ENCODE data around the gene RELT. TPM values are rescaled to one million over a fixed set of nuclear protein-coding genes. Genes with fewer than 3 reads are reported as not detected.

RELT gene
- total RNA-seq, 2 experiments from 2014 or later = 26.6 to 29.6 TPM

- ATAC-seq = no peak
- DNase-seq = no peak
- ChIA-PET POLR2A (no interaction called here), CTCF (interaction anchor here (1.2 to 1.5 kb wide), 3 partner anchors 12 to 52 kb away, joined by 3 to 7 read pairs (median 5); no protein-coding TSS in a partner anchor)
- Mint-ChIP-seq H3K4me3 (no peak overlapping the region), H3K27me3 (no peaks in the 10 kb centered on the region), H3K27ac (no peak overlapping the region), H3K36me3 (ENCODE audit: low read depth) (peaks cover 3% of the 10 kb centered on the region), H3K4me1 (ENCODE audit: low read depth) (no peaks in the 10 kb centered on the region), H3K9me3 (no peaks in the 10 kb centered on the region)
- intact Hi-C loops (cut with micrococcal nuclease) = no loop called here
- TF ChIP-seq CTCF (IDR thresholded peaks at IDR 0.05) = no peak
Observed at GRCh38 chr11:73403541-73403940, 27.3 kb downstream of the RELT start.

- TF ChIP-seq CTCF (IDR thresholded peaks at IDR 0.05) = no peak
- H3K4me1 Mint-ChIP-seq (ENCODE audit: low read depth) = no peaks in the 10 kb centered on the region
- peaks cover 7% of the 10 kb centered on the region for H3K36me3 Mint-ChIP-seq (ENCODE audit: low read depth)
- ChIA-PET CTCF (interaction anchor here (1.2 kb wide), 1 partner anchor 31 kb away, joined by 3 read pairs; no protein-coding TSS in a partner anchor), POLR2A (no interaction called here)
- no peak for ATAC-seq
- no peak overlapping the region for H3K4me3 Mint-ChIP-seq
- H3K9me3 Mint-ChIP-seq = no peaks in the 10 kb centered on the region
- DNase-seq = no peak
- H3K27ac Mint-ChIP-seq = no peak overlapping the region
- H3K27me3 Mint-ChIP-seq = no peaks in the 10 kb centered on the region
- intact Hi-C loops (cut with micrococcal nuclease) = no loop called here
Observed at GRCh38 chr11:73404048-73404447, 27.8 kb downstream of the RELT start.

- Mint-ChIP-seq H3K36me3 (ENCODE audit: low read depth) (peaks cover 4% of the 10 kb centered on the region), H3K27me3 (no peaks in the 10 kb centered on the region), H3K4me3 (no peak overlapping the region), H3K9me3 (no peaks in the 10 kb centered on the region), H3K27ac (no peak overlapping the region), H3K4me1 (ENCODE audit: low read depth) (no peaks in the 10 kb centered on the region)
- ChIA-PET POLR2A (no interaction called here), CTCF (no interaction called here)
- no peak for DNase-seq
- ATAC-seq = no peak
- intact Hi-C loops (cut with micrococcal nuclease) = no loop called here
- no peak for TF ChIP-seq CTCF (IDR thresholded peaks at IDR 0.05)
Observed at GRCh38 chr11:73404506-73405145, 28.4 kb downstream of the RELT start.

- TF ChIP-seq CTCF (IDR thresholded peaks at IDR 0.05) = no peak
- intact Hi-C loops (cut with micrococcal nuclease) = no loop called here
- Mint-ChIP-seq H3K4me1 (ENCODE audit: low read depth) (no peaks in the 10 kb centered on the region), H3K27ac (no peak overlapping the region), H3K4me3 (no peak overlapping the region), H3K9me3 (no peaks in the 10 kb centered on the region), H3K27me3 (no peaks in the 10 kb centered on the region), H3K36me3 (ENCODE audit: low read depth) (peaks cover 4% of the 10 kb centered on the region)
- ChIA-PET POLR2A (interaction anchor here (0.8 kb wide), 1 partner anchor 38 kb away, joined by 3 read pairs; no protein-coding TSS in a partner anchor), CTCF (interaction anchor here (2.1 to 4.4 kb wide), 2 partner anchors 54 to 98 kb away, joined by 7 to 12 read pairs; no protein-coding TSS in a partner anchor)
- no peak for DNase-seq
- no peak for ATAC-seq
Observed at GRCh38 chr11:73405146-73405510, 28.9 kb downstream of the RELT start.

DNA sequence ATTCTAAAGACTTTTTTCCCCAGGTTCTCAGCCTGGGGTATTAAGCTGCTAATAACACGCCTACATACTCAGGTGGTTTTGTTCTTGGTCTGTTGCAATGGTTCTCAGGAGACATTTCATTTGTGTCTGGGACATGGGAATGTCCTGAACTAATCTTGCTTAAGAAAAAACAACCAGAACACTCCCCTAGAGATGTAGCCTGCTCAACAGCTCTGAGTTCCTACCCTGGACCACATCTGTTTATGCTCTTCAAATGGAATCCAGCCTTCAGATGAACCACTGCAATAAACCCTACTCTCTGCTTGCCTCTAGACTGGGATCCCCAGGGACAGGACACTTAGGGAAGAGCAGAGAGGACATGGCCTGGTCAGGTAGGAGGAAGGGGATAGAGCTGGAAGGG lies 29.9 kb downstream of the RELT start:
- intact Hi-C loops (cut with micrococcal nuclease) = no loop called here
- ChIA-PET POLR2A (interaction anchor here (0.8 kb wide), 1 partner anchor 39 kb away, joined by 3 read pairs; no protein-coding TSS in a partner anchor), CTCF (interaction anchor here (2.1 to 4.4 kb wide), 2 partner anchors 55 to 99 kb away, joined by 7 to 12 read pairs; no protein-coding TSS in a partner anchor)
- H3K4me3 Mint-ChIP-seq = no peak overlapping the region
- H3K27ac Mint-ChIP-seq = no peak overlapping the region
- peaks cover 4% of the 10 kb centered on the region for H3K36me3 Mint-ChIP-seq (ENCODE audit: low read depth)
- H3K27me3 Mint-ChIP-seq = no peaks in the 10 kb centered on the region
- no peak for DNase-seq
- ATAC-seq = no peak
- H3K4me1 Mint-ChIP-seq (ENCODE audit: low read depth) = no peaks in the 10 kb centered on the region
- no peaks in the 10 kb centered on the region for H3K9me3 Mint-ChIP-seq
- no peak for TF ChIP-seq CTCF (IDR thresholded peaks at IDR 0.05)

Data from activated CD8-positive, alpha-beta T cell treated with anti-CD3 and anti-CD28 coated beads for 36 hours (primary cell).